NCI-H69 (cell line): ENCODE results near the gene TSTD1.
"Not testable (repeated sequence)": the region's sequence is repeated elsewhere in the genome, so short reads cannot be mapped to it uniquely, and the experiment has no call there.

Experiments used
- DNase-seq: peaks from one replicate; lab custom pipeline; 2025; lab: John Stamatoyannopoulos, UW

Gene TSTD1

GRCh38 chr1:161037661-161038522 is 872 bp downstream of the TSTD1 start:
- DNase-seq = no peak

GRCh38 chr1:161033751-161034150 is 5.0 kb downstream of the TSTD1 start:
- DNase-seq = peak; percentile 23

- no peak for DNase-seq
Observed at GRCh38 chr1:161032409-161032808, 6.4 kb downstream of the TSTD1 start.

- DNase-seq = no peak
Observed at GRCh38 chr1:161031874-161032273, 6.9 kb downstream of the TSTD1 start.

- not testable (repeated sequence) for DNase-seq
Observed at GRCh38 chr1:161029466-161029865, 9.3 kb downstream of the TSTD1 start.

- not testable (repeated sequence) for DNase-seq
Observed at GRCh38 chr1:161026954-161027353, 11.8 kb downstream of the TSTD1 start.

GRCh38 chr1:161022432-161022831 is 16.3 kb downstream of the TSTD1 start:
- DNase-seq = peak; percentile 36

- DNase-seq = peak; percentile 47
Observed at GRCh38 chr1:161021970-161022353, 16.8 kb downstream of the TSTD1 start.

GRCh38 chr1:161021165-161021969 is 17.4 kb downstream of the TSTD1 start:
- peak; percentile 99 for DNase-seq

- DNase-seq = peak; percentile 91
Observed at GRCh38 chr1:161020509-161021164, 18.1 kb downstream of the TSTD1 start, which contains the start of gene F11R. F11R (minus strand) TSS chr1:161021152; CDS start chr1:161021073, 79 bp downstream.

GRCh38 chr1:161019751-161020495 is 18.8 kb downstream of the TSTD1 start:
- peak; percentile 83 for DNase-seq

GRCh38 chr1:161019111-161019660 is 19.6 kb downstream of the TSTD1 start:
- not testable (repeated sequence) for DNase-seq

GRCh38 chr1:161018631-161018930 is 20.2 kb downstream of the TSTD1 start:
- no peak for DNase-seq

- DNase-seq = no peak
Observed at GRCh38 chr1:161017756-161018630, 20.8 kb downstream of the TSTD1 start.

- not testable (repeated sequence) for DNase-seq
Observed at GRCh38 chr1:161017181-161017580, 21.6 kb downstream of the TSTD1 start.

GRCh38 chr1:161016683-161017082 is 22.1 kb downstream of the TSTD1 start:
- not testable (repeated sequence) for DNase-seq

- no peak for DNase-seq
Observed at GRCh38 chr1:161013488-161014230, 25.1 kb downstream of the TSTD1 start.

- DNase-seq = no peak
Observed at GRCh38 chr1:161013131-161013487, 25.7 kb downstream of the TSTD1 start.

- no peak for DNase-seq
Observed at GRCh38 chr1:161012420-161012819, 26.3 kb downstream of the TSTD1 start.
